IMR-90 (cell line): Measurements from ENCODE around the gene RFT1.

Experiments used
- CEBPB ChIP-seq: IDR thresholded peaks from 2 replicates; pipeline ENCODE4 v1.6.1; 2012; ENCODE audit warnings: low read depth, low read length, improper control_type of control experiment
- CHD1 ChIP-seq: IDR thresholded peaks from 2 replicates; pipeline ENCODE4 v1.6.1; 2012; ENCODE audit warnings: low read depth, low read length, improper control_type of control experiment
- MAFK ChIP-seq: IDR thresholded peaks from 2 replicates; pipeline ENCODE4 v1.6.1; 2012; ENCODE audit warnings: low read depth, low read length, improper control_type of control experiment
- MAZ ChIP-seq: IDR thresholded peaks from 2 replicates; pipeline ENCODE4 v1.6.1; 2012; ENCODE audit warnings: low read depth, mild to moderate bottlenecking, low read length, improper control_type of control experiment, moderate library complexity, borderline replicate concordance
- MXI1 ChIP-seq: IDR thresholded peaks from 2 replicates; pipeline ENCODE4 v1.6.1; 2012; ENCODE audit warnings: low read depth, mild to moderate bottlenecking, low read length, moderate library complexity, borderline replicate concordance
- POLR2A ChIP-seq: IDR thresholded peaks from 2 replicates; pipeline ENCODE4 v1.6.1; 2012; ENCODE audit warnings: mild to moderate bottlenecking, low read depth, low read length
- RAD21 ChIP-seq: IDR thresholded peaks from 2 replicates; pipeline ENCODE4 v1.6.1; 2012; ENCODE audit warnings: low read length, improper control_type of control experiment
- RCOR1 ChIP-seq: IDR thresholded peaks from 2 replicates; pipeline ENCODE4 v1.6.1; 2012; ENCODE audit warnings: mild to moderate bottlenecking, low read length, improper control_type of control experiment; ENCODE audit not compliant: insufficient replicate concordance
- USF2 ChIP-seq: fragments of 150-350 bp; IDR thresholded peaks from 2 replicates; pipeline ENCODE4 v1.6.1; 2017; ENCODE audit warnings: mild to moderate bottlenecking, antibody characterized with exemption, low read length, low read depth
- TF ChIP-seq, protein P1 (sequence below): conservative IDR thresholded peaks from 2 replicates; pipeline ENCODE4 v1.5.1; 2012; ENCODE audit warnings: mild to moderate bottlenecking, low read depth, low read length, improper control_type of control experiment
- TF ChIP-seq, protein P2 (sequence below): fragments of 150-350 bp; IDR thresholded peaks from 2 replicates; pipeline ENCODE4 v1.6.1; 2016; ENCODE audit warnings: low read depth, mild to moderate bottlenecking, low read length, moderate library complexity, borderline replicate concordance

DNA sequence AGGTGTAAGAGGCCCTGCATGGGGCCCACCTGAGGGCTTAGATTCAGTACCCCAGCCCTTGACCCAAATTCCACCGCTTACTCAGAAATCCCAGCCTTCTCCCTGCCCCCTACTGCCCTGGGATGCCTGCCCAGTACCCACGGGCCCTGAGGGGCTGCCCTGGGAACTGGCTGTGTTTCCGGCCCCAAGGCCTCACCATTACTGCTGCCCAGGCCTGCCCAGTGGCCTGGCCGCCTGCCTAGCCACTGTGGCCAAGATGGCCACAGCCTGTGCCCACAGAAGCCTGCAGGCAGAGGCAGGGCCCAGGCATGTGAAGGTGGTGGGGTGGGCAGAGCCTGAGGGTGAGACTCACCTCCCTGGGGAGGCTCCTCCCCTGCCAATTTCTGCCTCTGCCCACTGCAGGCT, 24.6 kb upstream of the RFT1 start:
- TF ChIP-seq USF2 (no peak), RCOR1 (no peak), CHD1 (no peak), MXI1 (no peak), POLR2A (no peak), MAFK (no peak), CEBPB (no peak), MAZ (no peak), RAD21 (no peak)
- TF ChIP-seq, protein P1, sequence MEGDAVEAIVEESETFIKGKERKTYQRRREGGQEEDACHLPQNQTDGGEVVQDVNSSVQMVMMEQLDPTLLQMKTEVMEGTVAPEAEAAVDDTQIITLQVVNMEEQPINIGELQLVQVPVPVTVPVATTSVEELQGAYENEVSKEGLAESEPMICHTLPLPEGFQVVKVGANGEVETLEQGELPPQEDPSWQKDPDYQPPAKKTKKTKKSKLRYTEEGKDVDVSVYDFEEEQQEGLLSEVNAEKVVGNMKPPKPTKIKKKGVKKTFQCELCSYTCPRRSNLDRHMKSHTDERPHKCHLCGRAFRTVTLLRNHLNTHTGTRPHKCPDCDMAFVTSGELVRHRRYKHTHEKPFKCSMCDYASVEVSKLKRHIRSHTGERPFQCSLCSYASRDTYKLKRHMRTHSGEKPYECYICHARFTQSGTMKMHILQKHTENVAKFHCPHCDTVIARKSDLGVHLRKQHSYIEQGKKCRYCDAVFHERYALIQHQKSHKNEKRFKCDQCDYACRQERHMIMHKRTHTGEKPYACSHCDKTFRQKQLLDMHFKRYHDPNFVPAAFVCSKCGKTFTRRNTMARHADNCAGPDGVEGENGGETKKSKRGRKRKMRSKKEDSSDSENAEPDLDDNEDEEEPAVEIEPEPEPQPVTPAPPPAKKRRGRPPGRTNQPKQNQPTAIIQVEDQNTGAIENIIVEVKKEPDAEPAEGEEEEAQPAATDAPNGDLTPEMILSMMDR, result no peak
- TF ChIP-seq, protein P2, sequence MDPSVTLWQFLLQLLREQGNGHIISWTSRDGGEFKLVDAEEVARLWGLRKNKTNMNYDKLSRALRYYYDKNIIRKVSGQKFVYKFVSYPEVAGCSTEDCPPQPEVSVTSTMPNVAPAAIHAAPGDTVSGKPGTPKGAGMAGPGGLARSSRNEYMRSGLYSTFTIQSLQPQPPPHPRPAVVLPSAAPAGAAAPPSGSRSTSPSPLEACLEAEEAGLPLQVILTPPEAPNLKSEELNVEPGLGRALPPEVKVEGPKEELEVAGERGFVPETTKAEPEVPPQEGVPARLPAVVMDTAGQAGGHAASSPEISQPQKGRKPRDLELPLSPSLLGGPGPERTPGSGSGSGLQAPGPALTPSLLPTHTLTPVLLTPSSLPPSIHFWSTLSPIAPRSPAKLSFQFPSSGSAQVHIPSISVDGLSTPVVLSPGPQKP, result no peak
